NCI-H1436 treated with DMSO at 0.1 percent for 48 hours (cell line): ENCODE measurements around the gene RFX3.

Experiments used
- DNase-seq: peaks from one replicate; lab custom pipeline; 2025; lab: John Stamatoyannopoulos, UW

The RFX3 gene

DNA sequence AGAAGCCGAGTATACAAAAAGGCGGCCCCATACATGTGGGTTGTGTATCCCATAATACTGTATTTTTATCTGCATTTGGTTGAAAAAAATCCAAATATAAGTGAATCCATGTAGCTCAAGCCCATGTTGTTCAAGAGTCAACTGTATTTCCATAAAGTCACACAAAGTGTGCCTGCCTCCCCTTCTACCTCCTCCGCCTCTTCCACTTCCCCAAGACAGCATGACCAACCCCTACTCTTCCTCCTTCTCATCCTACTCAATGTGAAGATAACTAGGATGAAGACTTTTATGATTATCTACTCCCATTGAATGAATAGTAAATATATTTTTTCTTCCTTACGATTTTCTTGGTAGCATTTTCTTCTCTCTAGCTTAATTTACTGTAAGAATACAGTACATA is 92.7 kb downstream of the RFX3 start:
- DNase-seq, result no peak

DNA sequence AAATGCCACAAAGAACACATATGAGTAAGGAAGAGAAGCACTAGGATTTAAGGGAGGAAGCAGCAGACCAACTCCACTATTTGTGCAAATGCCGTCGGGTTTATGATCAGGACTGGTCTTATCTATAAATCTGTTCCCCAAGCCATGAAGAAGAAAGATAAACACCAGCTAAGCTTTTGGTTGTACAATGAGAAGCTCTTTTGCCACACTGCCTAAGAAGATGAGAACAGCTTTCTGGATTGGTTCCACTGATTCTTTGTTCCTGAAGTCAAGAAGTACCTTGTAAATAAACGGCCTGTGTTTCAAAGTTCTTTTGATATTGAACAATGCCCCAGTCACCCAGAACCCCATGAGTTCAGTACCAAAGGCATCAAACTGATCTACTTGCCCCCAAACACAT is 93.9 kb downstream of the RFX3 start:
- DNase-seq, result no peak

- DNase-seq, result no peak
Observed at GRCh38 chr9:3419893-3420292, 105.9 kb downstream of the RFX3 start.

DNA sequence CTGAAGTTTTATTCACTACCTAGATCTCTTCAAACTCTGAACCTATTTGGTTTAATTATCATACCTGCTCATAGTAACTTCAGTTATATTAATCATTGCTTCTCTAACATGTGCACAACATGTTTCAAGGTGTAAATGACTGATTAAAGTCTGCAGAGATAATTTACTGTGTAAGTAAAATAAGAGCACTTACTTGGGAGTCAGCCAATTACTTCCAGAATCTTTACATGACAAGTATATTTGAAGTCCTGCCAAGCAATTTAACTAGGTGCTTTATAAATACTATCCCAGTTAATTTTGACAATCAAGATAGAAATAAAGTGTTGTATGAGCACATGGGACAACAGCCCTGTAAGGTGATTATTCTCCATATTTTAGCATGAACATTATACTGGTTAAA is 109.9 kb downstream of the RFX3 start:
- no peak for DNase-seq

DNA sequence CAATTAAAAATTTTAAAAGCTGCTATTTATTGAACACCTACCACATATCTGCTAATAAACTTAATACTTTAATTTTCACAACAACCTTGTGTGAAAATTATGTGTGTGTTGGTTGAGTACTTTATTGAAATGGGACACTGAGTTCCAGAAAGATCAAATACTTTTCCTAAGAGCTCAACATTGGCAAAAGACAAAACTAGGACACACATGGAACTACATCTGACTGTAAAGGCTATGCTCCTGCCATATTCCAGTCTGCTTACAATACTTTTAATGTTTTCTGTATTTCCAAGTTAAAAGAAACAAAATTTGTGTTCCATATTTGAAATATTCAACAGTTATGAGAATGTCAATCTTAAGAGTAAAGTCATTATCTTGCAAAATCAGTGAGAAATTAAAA is 111.8 kb downstream of the RFX3 start:
- DNase-seq, result no peak

- DNase-seq, result no peak
Observed at GRCh38 chr9:3410461-3410860, 115.3 kb downstream of the RFX3 start.

DNA sequence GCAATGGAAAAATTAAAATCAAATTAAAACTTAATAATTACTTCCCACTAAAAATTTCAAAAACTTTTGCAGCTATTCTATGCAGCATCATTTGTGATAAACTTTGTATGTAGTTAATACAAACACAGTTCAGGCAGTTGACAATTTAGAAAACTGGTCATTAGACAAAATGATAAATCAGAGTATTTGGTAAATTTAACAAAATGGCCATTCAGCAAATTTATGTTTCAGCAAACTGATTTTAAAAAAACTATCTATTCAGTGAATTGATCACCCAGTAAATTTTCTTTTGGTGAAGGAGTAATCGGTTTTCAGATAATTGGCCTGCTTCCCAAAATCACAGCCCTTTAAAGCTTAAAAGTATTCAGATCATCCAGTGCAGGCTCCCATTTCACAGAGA is 116.3 kb downstream of the RFX3 start:
- no peak for DNase-seq

- DNase-seq, result no peak
Observed at GRCh38 chr9:3403315-3403714, 122.5 kb downstream of the RFX3 start.

DNA sequence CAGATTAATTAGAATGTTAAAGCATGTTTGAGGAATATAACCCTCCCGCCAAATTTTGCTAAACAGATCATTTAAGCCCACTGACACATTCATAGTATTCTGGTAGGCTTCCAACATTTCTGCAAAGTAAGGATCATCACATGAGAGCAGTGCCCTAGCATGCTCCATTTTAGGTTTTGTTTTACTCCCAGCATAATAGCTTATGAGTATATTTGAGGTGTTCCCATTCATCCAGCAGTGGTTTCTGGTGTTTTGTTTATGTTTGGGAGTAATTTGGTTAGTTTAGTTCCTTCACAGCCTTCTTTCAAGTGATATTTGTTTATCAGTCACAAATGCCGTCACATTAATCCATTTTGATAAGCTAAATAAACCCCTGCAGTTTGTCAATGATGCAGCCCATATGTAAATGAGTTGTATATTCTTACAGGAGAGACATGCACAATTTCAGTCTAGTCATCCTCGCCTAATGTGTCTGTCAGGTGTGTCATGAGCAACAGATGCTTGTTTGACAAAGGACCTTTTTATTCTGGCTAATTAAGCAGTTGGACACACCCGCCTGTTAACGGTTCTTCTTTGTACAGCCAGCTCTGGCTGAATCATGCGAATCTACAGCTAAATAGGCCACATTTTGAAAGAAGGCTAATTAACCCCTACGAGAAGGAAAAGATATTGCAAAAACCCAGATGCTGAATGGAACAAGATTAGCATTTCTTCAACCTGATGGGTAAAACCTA is 124.4 kb downstream of the RFX3 start:
- DNase-seq, result peak; percentile 95

DNA sequence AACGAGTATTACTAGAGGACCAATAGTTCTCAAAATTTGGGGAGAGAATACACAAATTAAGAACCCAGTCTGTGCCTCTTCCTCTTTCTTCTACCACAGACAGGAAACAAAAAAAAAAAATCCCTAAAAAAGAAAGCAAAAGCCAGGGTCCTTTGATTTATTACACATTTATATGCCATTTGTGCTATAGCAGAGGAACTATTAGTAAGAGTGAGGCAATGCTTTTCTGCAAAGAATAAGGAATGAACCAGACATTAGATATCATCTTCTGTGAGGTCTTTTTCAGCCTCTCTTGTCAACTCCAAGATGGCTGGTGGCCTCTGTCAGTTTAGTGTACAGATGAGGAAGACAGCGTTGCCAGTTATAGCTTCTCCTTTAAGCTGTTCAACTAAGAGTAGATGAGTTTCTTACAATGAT is 127.6 kb downstream of the RFX3 start:
- DNase-seq, result no peak

- DNase-seq, result no peak
Observed at GRCh38 chr9:3397766-3398165, 128.0 kb downstream of the RFX3 start.

DNA sequence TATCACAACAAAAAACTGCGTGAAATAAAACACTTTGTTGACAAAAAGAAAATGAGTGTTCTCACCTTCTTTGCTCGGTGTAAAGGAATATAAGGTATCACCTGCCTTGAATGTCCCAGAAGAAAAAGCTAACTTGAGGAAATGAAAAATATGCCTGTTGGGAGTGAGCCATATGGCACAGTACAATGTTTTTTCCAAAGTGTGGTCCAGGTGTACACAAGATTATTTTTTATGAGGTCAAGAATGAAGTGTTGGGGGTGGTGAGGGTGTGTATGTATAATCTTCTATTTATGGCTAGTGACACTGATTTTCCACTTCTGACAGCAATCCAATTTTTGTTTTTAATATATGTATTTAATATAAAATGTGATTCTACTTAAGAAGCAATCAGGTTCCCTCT is 134.4 kb downstream of the RFX3 start:
- no peak for DNase-seq

GRCh38 chr9:3386753-3387152 is 139.0 kb downstream of the RFX3 start:
- DNase-seq, result no peak

GRCh38 chr9:3385871-3386270 is 139.9 kb downstream of the RFX3 start:
- no peak for DNase-seq

DNA sequence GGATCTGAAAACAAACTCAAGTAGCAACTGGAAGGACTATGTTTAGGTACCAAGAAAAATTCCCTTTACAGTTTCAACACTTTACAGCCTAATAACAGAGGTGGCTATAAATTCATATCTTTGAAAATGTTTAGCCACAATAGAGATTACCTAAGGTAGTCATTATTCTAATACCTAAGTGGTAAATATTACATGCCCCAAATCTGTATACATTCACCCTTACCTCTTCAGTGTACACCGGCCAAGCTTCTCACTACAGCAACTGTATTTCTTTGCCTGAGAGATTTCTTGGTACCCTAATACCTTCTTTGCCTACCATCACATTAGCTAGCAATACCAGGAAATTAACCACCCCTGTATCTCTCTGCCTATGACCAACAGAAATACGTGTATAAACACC is 154.0 kb downstream of the RFX3 start:
- no peak for DNase-seq

DNA sequence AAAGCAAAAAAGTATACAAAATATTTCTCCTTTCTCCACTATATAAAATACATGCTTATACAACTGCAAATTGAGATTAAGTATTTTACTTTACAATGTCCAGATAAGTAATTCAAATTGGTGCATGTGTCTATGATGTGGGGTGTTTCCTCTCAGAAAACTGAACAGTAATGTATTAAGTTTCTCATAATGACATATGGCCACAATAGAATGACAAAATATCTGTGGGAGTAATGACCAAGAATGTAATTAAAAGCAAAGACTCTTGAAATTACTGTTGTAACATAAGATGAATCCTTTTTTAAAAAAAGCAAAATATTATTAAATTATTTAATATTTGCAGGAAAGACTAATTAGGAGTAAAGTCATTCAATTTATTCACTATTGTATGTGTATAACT is 155.1 kb downstream of the RFX3 start:
- no peak for DNase-seq

DNA sequence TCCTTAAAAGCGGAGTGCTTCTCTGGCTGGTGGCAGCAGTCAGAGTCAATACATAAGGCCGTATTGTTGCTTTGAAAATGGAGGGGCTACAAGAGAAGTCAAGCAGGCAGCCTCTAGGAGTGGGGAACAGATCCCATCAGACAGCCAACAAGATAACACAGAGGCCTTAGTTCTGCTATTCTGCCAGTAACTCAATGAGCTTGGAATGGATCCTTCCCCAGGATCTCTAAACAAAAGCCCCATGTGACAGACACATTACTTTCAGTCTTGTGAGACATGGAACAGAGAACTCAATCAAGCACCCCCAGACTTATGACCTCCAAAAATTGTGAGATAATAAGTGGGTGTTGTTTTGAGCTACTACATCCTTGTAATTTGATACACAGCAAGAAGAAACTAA is 158.6 kb downstream of the RFX3 start:
- DNase-seq, result no peak

DNA sequence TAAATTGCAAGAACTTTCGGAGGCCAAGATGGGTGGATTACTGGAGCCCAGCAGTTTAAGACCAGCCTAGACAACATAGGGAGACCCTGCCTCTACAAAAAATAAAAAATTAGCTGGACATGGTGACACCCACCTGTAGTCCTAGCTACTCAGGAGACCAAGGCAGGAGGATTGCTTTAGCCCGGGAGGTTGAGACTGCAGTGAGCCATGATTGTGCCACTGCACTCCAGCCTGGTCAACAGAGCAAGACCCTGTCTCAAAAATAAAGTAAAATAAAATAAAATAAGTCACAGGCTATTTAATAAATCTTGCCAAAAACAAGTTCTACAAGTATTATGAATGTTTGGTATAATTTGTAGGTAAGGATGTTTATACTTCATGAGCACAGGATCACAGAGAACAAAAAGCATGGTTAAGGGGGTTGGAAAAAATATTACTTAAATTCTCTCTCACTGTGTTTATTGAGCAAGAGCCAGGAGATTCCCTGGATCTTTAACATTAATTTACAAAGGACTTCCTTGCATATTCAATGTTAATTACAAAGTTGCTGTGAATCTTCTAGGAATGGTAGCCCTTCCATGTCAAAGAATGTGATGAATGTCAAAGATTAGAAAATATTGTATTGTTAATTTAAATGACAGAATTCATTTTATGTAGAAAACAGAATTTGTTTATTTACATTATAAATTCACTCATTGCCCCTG is 164.0 kb downstream of the RFX3 start:
- no peak for DNase-seq

DNA sequence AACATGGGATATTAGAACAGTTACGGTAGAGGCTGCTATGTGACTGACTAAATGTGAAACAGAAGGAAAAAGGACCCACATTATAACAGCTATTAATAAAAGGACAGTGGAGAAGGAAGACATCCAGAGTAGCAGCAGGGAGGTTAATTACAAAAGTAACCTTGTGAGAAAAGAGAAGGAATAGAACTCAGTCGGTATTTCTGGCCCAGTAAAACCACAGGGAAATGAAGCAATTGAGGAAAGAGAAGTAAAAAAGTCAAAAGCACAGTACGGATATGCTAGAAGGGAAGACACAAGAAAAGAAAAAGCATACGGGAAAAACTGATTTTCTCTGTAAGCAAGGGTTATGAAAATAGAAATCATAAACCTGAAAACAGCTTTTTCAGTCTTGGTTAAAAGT is 164.7 kb downstream of the RFX3 start:
- no peak for DNase-seq

GRCh38 chr9:3360245-3360644 is 165.6 kb downstream of the RFX3 start:
- no peak for DNase-seq

DNA sequence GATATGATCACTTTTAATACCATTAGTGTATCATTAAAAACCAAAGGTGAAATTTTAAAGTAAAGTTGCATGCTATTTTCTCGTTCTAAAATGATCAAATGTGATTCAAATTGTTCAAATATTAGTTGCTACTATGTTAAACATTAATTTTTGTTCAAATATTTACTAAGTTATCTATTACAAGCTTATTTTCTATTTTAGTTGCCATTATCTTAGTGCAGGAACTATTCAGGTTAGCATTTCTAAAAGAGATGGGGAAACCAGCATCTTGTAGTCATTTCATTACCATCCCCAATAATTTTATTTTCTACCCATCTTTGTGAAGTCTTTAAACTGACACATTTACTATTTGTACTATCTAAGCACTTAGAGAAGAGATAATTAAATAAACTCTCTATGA is 166.0 kb downstream of the RFX3 start:
- no peak for DNase-seq

DNA sequence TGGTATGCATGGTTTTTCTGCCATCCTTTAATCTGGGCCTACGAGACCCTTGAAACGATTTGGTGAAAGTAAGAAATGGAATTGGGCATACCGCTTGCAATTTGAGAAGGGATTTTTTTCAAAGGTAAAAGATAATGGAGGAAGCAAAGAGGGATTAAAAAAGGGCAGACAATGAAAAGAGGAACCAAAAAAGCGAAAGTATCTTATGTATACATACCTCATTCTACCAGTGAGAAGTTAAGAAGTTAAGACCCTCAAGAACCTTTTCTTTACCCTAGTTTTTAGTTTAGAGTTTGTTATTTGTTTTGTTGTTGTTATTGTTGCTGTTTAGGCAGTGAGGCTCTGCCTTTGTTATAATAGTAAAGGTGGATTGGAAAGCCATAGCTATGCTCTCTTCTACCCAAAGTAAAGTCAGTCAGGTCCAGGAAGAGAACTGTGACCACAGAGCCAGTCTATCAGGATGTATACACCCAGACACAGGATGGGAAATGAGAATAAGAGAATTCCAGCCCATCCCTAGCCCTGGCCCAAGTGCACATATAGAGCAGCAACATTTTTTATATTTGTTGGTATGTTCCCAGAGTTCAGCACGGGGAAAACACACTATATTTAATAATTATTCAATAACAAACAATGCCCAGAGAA is 166.6 kb downstream of the RFX3 start:
- DNase-seq, result no peak

DNA sequence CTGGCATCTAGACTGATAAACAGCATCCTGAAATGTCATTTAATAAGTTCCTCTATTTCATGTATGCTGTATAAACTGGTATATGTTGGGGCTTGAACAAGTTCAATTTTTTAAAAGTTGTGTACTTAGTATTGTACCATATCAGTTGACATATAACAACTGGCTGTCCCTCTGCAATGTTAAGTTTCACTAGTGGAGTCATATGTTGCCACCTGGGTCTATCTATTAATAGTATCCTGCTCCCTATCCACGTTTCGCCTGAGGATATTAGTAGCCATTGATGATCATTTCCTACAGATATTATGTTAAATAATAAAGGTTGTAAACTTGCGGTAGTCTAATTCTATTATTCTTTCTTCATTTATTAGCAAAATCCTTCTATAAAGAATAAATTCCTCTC is 177.6 kb downstream of the RFX3 start:
- no peak for DNase-seq
